Endothelial cell (in vitro differentiated cells): ENCODE measurements around the gene OAS3. TPM values are rescaled to one million over a fixed set of nuclear protein-coding genes. Genes with fewer than 3 reads are reported as not detected.

ENCODE experiments used
- DNase-seq: peaks from one replicate; pipeline ENCODE4 v3.0.0; 2021; ENCODE audit warnings: low spot score
- H3K27ac Mint-ChIP-seq: one replicate; pipeline ENCODE4 v1.8.0; 2021; ENCODE audit warnings: mixed read lengths, inconsistent platforms; ENCODE audit not compliant: unreplicated experiment
- H3K27me3 Mint-ChIP-seq: one replicate; pipeline ENCODE4 v1.8.0; 2021; ENCODE audit warnings: mild to moderate bottlenecking, moderate library complexity, mixed read lengths, inconsistent platforms; ENCODE audit not compliant: unreplicated experiment
- H3K36me3 Mint-ChIP-seq: one replicate; pipeline ENCODE4 v1.8.0; 2021; ENCODE audit warnings: mild to moderate bottlenecking, low read depth, mixed read lengths, inconsistent platforms; ENCODE audit not compliant: unreplicated experiment
- H3K4me1 Mint-ChIP-seq: one replicate; pipeline ENCODE4 v1.8.0; 2021; ENCODE audit warnings: mild to moderate bottlenecking, mixed read lengths, inconsistent platforms; ENCODE audit not compliant: unreplicated experiment
- H3K4me3 Mint-ChIP-seq: one replicate; pipeline ENCODE4 v1.8.0; 2021; ENCODE audit warnings: mild to moderate bottlenecking, mixed read lengths, inconsistent platforms; ENCODE audit not compliant: unreplicated experiment
- H3K9me3 Mint-ChIP-seq: one replicate; pipeline ENCODE4 v1.8.0; 2021; ENCODE audit warnings: mixed read lengths, inconsistent platforms; ENCODE audit not compliant: unreplicated experiment
- total RNA-seq: library from RNA; stranded (reverse); fragmentation: NEBNext Ultra II Directional; extraction: Animal tissue kit (Norgen Biotek cat#: 25700); gene quantifications from one replicate; pipeline ENCODE4 v1.2.1, GENCODE V29; 2021; ENCODE audit not compliant: unreplicated experiment
- TF ChIP-seq, protein P1 (sequence below): fragments of 200-600 bp; sonication (generic); IDR thresholded peaks from one replicate; pipeline ENCODE4 v1.5.0; 2021; ENCODE audit warnings: antibody characterized with exemption; ENCODE audit not compliant: unreplicated experiment

Gene OAS3
- total RNA-seq, 1 donor from 2014 or later = 2.2 TPM

DNA sequence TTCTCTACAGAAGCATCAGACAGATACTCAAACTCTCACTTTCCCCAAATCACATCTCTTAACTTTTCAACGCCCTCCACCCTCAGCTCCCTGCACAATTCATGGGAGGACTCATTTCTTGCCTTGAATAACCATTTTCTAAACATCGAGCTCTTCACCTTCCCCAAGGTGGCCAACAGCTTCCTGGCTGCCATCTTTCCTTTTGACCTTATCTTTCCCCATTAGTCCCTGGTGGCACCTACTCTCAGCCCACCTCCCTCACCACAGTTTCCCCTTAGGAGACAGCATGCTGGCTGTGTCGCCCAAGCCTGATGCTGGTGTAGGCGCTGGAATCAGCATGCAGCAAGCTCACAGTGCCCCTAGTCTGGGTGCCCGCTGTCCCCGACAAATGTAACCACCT, 39.9 kb upstream of the OAS3 start:
- peaks cover 2% of the 10 kb centered on the region for H3K4me1 Mint-ChIP-seq
- H3K27me3 Mint-ChIP-seq = peaks cover 5% of the 10 kb centered on the region
- no peak overlapping the region for H3K4me3 Mint-ChIP-seq
- H3K27ac Mint-ChIP-seq = no peak overlapping the region
- DNase-seq = no peak
- TF ChIP-seq, protein P1, sequence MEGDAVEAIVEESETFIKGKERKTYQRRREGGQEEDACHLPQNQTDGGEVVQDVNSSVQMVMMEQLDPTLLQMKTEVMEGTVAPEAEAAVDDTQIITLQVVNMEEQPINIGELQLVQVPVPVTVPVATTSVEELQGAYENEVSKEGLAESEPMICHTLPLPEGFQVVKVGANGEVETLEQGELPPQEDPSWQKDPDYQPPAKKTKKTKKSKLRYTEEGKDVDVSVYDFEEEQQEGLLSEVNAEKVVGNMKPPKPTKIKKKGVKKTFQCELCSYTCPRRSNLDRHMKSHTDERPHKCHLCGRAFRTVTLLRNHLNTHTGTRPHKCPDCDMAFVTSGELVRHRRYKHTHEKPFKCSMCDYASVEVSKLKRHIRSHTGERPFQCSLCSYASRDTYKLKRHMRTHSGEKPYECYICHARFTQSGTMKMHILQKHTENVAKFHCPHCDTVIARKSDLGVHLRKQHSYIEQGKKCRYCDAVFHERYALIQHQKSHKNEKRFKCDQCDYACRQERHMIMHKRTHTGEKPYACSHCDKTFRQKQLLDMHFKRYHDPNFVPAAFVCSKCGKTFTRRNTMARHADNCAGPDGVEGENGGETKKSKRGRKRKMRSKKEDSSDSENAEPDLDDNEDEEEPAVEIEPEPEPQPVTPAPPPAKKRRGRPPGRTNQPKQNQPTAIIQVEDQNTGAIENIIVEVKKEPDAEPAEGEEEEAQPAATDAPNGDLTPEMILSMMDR = no peak
- no peaks in the 10 kb centered on the region for H3K36me3 Mint-ChIP-seq
- H3K9me3 Mint-ChIP-seq = no peaks in the 10 kb centered on the region

GRCh38 chr12:112900298-112901145, 37.8 kb upstream of the OAS3 start:
- Mint-ChIP-seq H3K4me1 (peaks cover 2% of the 10 kb centered on the region), H3K27ac (no peak overlapping the region), H3K4me3 (no peak overlapping the region), H3K9me3 (no peaks in the 10 kb centered on the region), H3K36me3 (no peaks in the 10 kb centered on the region), H3K27me3 (peaks cover 11% of the 10 kb centered on the region)
- TF ChIP-seq, protein P1 = peak; percentile 71
- peak; percentile 28 for DNase-seq

DNA sequence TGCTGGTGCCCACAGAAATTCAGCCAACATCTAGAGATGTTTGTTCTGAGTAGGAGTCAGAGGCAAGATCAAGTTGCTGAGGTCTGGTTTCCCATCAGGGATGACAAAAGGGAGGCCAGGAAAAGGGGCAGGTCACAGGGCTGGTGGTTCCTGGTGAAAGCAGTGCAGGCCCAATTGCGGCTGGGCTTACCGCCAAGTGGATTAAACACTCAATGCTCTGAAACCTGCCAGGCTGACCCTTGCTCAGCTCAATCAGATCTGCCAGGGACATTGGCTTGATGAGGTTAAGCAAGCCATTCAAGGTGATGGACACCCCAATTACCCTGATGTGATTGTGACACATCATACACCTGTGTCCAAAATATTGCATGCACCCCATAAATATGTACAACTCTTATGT, 37.0 kb upstream of the OAS3 start:
- DNase-seq = no peak
- Mint-ChIP-seq H3K27me3 (peaks cover 11% of the 10 kb centered on the region), H3K27ac (no peak overlapping the region), H3K9me3 (no peaks in the 10 kb centered on the region), H3K4me1 (peaks cover 2% of the 10 kb centered on the region), H3K36me3 (no peaks in the 10 kb centered on the region), H3K4me3 (no peak overlapping the region)
- TF ChIP-seq, protein P1 = no peak

- no peak for DNase-seq
- Mint-ChIP-seq H3K27ac (no peak overlapping the region), H3K27me3 (peaks cover 6% of the 10 kb centered on the region), H3K36me3 (no peaks in the 10 kb centered on the region), H3K4me1 (peaks cover 9% of the 10 kb centered on the region), H3K9me3 (no peaks in the 10 kb centered on the region), H3K4me3 (no peak overlapping the region)
- TF ChIP-seq, protein P1 = no peak
Measured at GRCh38 chr12:112904571-112904970, 33.7 kb upstream of the OAS3 start.

DNA sequence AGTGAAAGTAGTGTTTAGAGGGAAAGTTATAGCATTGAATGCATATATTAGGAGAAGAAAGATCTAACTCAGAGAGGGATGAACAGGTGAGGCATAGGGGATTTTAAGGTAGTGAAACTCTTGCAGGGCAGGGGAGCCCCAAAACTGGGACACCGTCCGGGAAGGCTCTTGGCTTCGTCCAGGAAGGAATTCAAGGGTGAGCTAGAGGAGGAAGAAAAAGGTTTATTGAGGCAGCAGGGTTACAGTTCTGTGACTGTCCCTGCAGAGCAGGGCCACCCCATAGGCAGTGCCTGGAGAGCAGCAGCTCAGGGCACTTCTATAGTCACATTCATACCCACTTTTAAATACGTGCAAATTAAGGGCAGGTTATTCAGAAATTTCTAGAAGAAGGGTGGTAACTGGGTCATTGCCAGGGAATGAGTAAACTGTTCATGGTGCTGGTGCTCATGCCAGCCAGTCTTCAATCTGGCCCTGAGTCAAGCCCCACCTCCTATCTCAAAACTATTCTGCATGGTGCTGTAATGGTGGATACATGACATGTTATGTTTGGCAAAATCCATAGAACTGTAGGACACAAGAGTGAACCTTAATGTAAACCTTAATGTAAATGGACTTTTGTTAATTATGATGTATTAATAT, 32.7 kb upstream of the OAS3 start:
- H3K27me3 Mint-ChIP-seq = peaks cover 6% of the 10 kb centered on the region
- H3K4me3 Mint-ChIP-seq = no peak overlapping the region
- H3K9me3 Mint-ChIP-seq = no peaks in the 10 kb centered on the region
- H3K36me3 Mint-ChIP-seq = no peaks in the 10 kb centered on the region
- H3K4me1 Mint-ChIP-seq = peaks cover 9% of the 10 kb centered on the region
- H3K27ac Mint-ChIP-seq = no peak overlapping the region
- DNase-seq = no peak
- TF ChIP-seq, protein P1 = no peak
